Right renal cortex interstitium (tissue), 3 donors: ENCODE measurements around the gene UQCRC2. TPM values are rescaled to one million over a fixed set of nuclear protein-coding genes. Genes with fewer than 3 reads are reported as not detected.
"Not testable (repeated sequence)": the region's sequence is repeated elsewhere in the genome, so short reads cannot be mapped to it uniquely, and the experiment has no call there.

Experiments
- DNase-seq, 3 donors: peaks; one replicate each; pipeline ENCODE4 v3.0.0-alpha.2; 2013; ENCODE audit warnings: low read depth in 3 of 3, low spot score in 2 of 3
- polyA plus RNA-seq, 3 donors: library from polyadenylated mRNA; unstranded; fragments of 120-200 nt; gene quantifications; one replicate each; pipeline ENCODE4 v1.2.1, GENCODE V29; 2013; ENCODE audit not compliant: insufficient read length in 3 of 3

The UQCRC2 gene
- polyA plus RNA-seq, 3 donors, result 314 to 351 (median 316) TPM

GRCh38 chr16:21980032-21980431 lies 26.9 kb downstream of the UQCRC2 start:
- DNase-seq, result no peak

GRCh38 chr16:21982108-21982507 lies 28.9 kb downstream of the UQCRC2 start:
- no peak for DNase-seq

- no peak for DNase-seq
Observed at GRCh38 chr16:21984062-21984461, 30.9 kb downstream of the UQCRC2 start.

DNA sequence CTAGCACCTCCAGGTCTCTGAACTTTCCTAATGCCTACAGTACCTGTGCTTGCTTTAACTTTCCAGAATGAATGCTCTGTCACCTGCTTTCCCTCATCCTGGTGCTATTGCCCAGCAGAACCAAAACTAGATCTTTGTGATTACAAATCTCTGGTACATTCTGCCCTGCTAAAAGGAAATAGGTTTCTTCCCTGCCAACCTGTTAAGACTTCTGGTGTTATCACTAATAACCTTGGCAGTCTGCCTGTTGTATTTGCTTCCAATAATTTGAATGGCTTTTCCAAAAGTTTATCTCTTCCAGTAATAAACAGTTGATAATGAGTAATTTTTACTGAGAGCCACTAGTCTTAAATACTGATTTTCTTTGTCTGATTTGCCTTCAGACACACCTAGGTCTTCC lies 32.4 kb downstream of the UQCRC2 start:
- no peak for DNase-seq

DNA sequence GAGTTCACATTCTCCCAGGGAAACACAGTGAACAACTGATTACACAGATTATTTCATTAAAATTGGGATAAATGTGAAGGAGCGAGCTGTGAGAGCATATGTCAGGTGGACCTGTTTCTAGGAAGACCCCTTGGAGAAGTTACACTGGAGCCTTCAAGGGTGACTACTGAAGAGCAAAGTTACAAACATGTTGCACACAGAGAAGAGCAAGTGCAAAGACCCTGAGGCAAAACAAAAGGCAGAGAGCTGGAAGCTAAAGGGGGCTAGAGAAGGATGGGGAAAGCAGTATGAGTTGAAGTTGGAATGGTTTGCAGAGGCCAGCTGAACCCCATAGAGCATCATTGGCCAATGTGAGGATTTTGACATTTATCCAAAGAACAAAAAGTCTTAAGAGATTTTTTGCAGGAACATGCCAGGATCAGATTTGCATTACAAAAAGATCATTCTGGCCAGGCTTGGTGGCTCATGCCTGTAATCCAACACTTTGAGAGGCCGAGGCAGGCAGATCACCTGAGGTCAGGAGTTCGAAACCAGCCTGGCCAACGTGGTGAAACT lies 33.6 kb downstream of the UQCRC2 start:
- no peak for DNase-seq

DNA sequence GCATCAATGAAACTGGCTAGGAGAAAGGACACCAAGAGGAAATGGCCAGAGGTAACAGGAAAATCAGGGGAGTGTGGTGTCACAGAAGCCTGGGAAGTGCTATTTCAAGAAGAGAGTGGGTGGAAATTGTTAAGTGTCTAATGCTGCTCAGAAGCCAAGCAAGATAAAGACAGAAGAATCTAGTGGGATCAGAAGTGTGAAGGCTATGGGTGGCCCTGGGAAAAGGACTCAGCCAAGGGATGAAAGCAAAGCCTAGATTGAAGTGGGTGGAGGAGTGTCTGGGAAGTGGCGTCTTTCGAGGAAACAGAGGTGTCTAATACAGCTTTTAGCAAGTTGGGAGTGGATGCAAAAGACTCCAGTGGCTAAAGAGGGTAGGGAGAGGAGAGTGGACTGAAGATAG lies 34.3 kb downstream of the UQCRC2 start:
- DNase-seq, result no peak

GRCh38 chr16:21989133-21989532 lies 36.0 kb downstream of the UQCRC2 start:
- no peak for DNase-seq

DNA sequence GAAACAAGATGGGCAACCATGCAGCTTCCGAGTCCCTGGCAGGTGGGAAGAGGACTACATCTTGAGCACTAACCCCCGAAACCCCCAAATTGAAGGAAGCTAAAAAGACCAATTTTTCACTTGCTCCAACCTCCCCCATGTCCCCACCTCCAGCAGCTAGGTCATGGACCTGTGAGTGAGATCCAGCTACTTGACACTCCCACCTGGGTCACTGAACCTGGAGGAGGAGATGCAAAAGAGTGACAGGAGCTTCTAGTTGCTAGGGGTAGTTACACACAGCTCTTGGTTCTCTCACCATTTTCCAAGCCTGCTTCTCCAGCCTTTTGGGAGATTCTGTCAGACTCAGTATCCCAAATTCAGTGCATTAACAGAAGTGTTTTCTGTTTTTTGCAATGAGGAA lies 36.6 kb downstream of the UQCRC2 start:
- no peak for DNase-seq

- DNase-seq, result no peak
Observed at GRCh38 chr16:21990381-21990944, 37.3 kb downstream of the UQCRC2 start.

- no peak for DNase-seq
Observed at GRCh38 chr16:21991621-21992020, 38.5 kb downstream of the UQCRC2 start.

GRCh38 chr16:21994856-21995465 lies 41.8 kb downstream of the UQCRC2 start:
- no peak for DNase-seq

- no peak for DNase-seq
Observed at GRCh38 chr16:21996923-21997696, 43.9 kb downstream of the UQCRC2 start.

DNA sequence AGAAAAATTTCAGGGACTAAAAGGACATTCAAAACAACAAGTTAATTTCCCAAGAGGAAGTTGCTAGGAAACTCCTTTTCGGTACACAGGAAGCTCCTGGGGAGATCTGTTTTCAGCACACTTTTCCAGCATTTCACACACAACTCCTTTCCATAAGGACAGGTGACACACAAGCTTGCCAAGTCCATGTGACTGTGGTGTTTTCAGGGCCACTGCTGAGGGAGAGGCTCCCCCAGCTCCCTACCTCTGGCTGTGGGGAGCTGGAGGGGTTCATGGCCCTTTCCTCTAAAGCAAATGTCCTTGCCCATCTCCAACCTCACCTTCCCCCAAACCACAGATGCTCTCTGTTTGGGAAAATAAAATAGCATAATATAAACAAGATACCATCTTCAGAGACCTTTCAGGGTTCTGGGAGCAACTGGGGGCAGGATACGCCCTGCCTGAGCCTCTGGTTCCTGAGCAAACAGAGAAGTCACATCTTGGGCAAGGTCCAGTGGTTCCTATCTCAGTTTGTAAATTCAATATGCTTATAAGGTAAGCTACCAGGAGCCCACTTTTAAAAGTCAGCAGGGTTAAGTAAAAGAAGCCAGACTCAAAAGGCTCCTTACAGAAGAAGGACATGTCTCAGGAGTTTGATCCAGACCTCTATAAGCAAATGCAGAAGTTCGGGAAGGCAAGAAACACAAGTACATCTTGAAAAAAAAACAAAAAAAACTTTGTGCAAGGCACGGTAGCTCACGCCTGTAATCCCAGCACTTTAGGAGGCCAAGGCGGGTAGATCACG lies 44.7 kb downstream of the UQCRC2 start:
- DNase-seq, result no peak

- no peak for DNase-seq
Observed at GRCh38 chr16:22001591-22001990, 48.4 kb downstream of the UQCRC2 start.

- DNase-seq, result not testable (repeated sequence)
Observed at GRCh38 chr16:22002047-22002446, 48.9 kb downstream of the UQCRC2 start.

DNA sequence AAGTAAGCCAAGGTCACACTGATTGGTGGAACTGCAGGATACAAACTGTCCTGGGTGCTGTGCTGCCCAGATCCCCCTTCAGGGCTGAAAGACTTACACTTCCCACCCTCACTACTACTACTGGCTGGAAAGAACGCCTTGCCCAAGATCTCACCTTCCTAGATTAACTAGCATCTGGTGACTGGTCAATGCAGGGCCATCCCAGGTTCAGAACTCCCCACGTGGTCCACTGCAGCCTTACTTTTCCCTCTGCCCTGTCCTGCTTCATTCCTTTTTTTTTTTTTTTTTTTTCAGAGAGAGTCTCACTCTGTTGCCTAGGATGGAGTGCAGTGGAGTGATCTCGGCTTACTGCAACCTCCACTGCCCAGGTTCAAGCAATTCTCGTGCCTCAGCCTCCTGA lies 50.0 kb downstream of the UQCRC2 start:
- no peak for DNase-seq

- no peak for DNase-seq
Observed at GRCh38 chr16:22004341-22004740, 51.2 kb downstream of the UQCRC2 start.

- DNase-seq, result no peak
Observed at GRCh38 chr16:22005746-22006145, 52.6 kb downstream of the UQCRC2 start.

- no peak for DNase-seq
Observed at GRCh38 chr16:22006636-22007035, 53.5 kb downstream of the UQCRC2 start.

GRCh38 chr16:22007159-22007508 lies 54.0 kb downstream of the UQCRC2 start:
- DNase-seq, result no peak
